Endothelial cell (in vitro differentiated cells): Measurements from ENCODE around the gene SYT2. TPM values are rescaled to one million over a fixed set of nuclear protein-coding genes. Genes with fewer than 3 reads are reported as not detected.

Experiments used
- DNase-seq: peaks from one replicate; pipeline ENCODE4 v3.0.0; 2021; ENCODE audit warnings: low spot score
- H3K27ac Mint-ChIP-seq: one replicate; pipeline ENCODE4 v1.8.0; 2021; ENCODE audit warnings: mixed read lengths, inconsistent platforms; ENCODE audit not compliant: unreplicated experiment
- H3K27me3 Mint-ChIP-seq: one replicate; pipeline ENCODE4 v1.8.0; 2021; ENCODE audit warnings: mild to moderate bottlenecking, moderate library complexity, mixed read lengths, inconsistent platforms; ENCODE audit not compliant: unreplicated experiment
- H3K36me3 Mint-ChIP-seq: one replicate; pipeline ENCODE4 v1.8.0; 2021; ENCODE audit warnings: mild to moderate bottlenecking, low read depth, mixed read lengths, inconsistent platforms; ENCODE audit not compliant: unreplicated experiment
- H3K4me1 Mint-ChIP-seq: one replicate; pipeline ENCODE4 v1.8.0; 2021; ENCODE audit warnings: mild to moderate bottlenecking, mixed read lengths, inconsistent platforms; ENCODE audit not compliant: unreplicated experiment
- H3K4me3 Mint-ChIP-seq: one replicate; pipeline ENCODE4 v1.8.0; 2021; ENCODE audit warnings: mild to moderate bottlenecking, mixed read lengths, inconsistent platforms; ENCODE audit not compliant: unreplicated experiment
- H3K9me3 Mint-ChIP-seq: one replicate; pipeline ENCODE4 v1.8.0; 2021; ENCODE audit warnings: mixed read lengths, inconsistent platforms; ENCODE audit not compliant: unreplicated experiment
- total RNA-seq: library from RNA; stranded (reverse); fragmentation: NEBNext Ultra II Directional; extraction: Animal tissue kit (Norgen Biotek cat#: 25700); gene quantifications from one replicate; pipeline ENCODE4 v1.2.1, GENCODE V29; 2021; ENCODE audit not compliant: unreplicated experiment
- TF ChIP-seq, protein P1 (sequence below): fragments of 200-600 bp; sonication (generic); IDR thresholded peaks from one replicate; pipeline ENCODE4 v1.5.0; 2021; ENCODE audit warnings: antibody characterized with exemption; ENCODE audit not compliant: unreplicated experiment

The SYT2 gene
- total RNA-seq, 1 donor from 2014 or later = 0.33 TPM

DNA sequence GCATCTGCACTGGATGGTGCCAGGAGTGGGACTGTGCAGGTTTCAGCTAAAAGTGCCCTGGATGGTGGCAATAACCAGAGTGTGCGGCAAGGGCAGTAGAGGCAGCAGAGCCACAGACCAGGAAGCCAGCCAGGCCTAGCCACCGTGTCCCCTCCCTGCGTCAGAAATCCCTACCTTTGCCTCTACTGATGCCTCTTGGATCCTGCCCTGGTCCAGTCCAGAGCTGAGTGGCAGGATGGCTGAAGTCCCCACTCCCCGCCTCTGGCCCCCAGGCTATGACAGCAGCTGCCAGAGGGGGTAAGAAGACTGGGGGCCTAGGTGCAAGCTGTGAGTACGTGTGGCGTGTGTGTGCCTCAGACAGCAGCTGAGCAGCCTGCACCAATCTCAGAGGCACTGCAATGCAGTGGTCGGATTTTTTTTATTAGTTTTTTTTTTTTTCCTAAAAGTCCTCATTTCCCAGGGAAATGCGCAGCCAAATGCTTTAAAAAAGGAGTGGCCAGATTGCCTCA is 51.9 kb downstream of the SYT2 start:
- Mint-ChIP-seq H3K4me1 (peaks cover 3% of the 10 kb centered on the region), H3K27me3 (no peaks in the 10 kb centered on the region), H3K36me3 (no peaks in the 10 kb centered on the region), H3K27ac (no peak overlapping the region), H3K9me3 (no peaks in the 10 kb centered on the region), H3K4me3 (no peak overlapping the region)
- TF ChIP-seq, protein P1, sequence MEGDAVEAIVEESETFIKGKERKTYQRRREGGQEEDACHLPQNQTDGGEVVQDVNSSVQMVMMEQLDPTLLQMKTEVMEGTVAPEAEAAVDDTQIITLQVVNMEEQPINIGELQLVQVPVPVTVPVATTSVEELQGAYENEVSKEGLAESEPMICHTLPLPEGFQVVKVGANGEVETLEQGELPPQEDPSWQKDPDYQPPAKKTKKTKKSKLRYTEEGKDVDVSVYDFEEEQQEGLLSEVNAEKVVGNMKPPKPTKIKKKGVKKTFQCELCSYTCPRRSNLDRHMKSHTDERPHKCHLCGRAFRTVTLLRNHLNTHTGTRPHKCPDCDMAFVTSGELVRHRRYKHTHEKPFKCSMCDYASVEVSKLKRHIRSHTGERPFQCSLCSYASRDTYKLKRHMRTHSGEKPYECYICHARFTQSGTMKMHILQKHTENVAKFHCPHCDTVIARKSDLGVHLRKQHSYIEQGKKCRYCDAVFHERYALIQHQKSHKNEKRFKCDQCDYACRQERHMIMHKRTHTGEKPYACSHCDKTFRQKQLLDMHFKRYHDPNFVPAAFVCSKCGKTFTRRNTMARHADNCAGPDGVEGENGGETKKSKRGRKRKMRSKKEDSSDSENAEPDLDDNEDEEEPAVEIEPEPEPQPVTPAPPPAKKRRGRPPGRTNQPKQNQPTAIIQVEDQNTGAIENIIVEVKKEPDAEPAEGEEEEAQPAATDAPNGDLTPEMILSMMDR = no peak
- no peak for DNase-seq

GRCh38 chr1:202656951-202657646 is 53.2 kb downstream of the SYT2 start:
- no peak overlapping the region for H3K4me3 Mint-ChIP-seq
- H3K27ac Mint-ChIP-seq = no peak overlapping the region
- H3K4me1 Mint-ChIP-seq = peaks cover 3% of the 10 kb centered on the region
- H3K9me3 Mint-ChIP-seq = no peaks in the 10 kb centered on the region
- no peaks in the 10 kb centered on the region for H3K36me3 Mint-ChIP-seq
- peaks cover 3% of the 10 kb centered on the region for H3K27me3 Mint-ChIP-seq
- TF ChIP-seq, protein P1 = peak; percentile 19
- DNase-seq = peak; percentile 72

DNA sequence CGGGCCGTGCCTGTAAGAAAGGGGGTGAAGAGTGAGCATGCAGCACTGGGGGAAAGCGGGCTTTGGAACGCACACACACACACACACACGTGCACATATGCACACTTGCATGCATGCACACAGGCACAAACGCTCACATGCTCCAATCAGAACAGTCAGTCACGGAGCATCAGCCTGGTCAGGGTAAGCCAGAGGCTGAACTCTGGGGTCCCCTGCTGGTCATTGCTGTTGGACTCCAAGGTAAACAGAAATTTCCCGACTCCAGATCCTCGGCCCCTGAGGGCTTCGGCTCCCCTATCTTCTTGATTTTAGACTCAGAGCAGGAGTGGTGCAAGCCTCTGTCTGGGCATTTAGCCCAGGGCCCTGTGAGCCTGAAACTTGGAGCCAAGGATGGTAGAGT is 54.2 kb downstream of the SYT2 start:
- no peak overlapping the region for H3K4me3 Mint-ChIP-seq
- TF ChIP-seq, protein P1 = peak; percentile 27
- H3K9me3 Mint-ChIP-seq = no peaks in the 10 kb centered on the region
- peaks cover 3% of the 10 kb centered on the region for H3K27me3 Mint-ChIP-seq
- DNase-seq = peak; percentile 53
- peaks cover 3% of the 10 kb centered on the region for H3K4me1 Mint-ChIP-seq
- H3K36me3 Mint-ChIP-seq = no peaks in the 10 kb centered on the region
- H3K27ac Mint-ChIP-seq = no peak overlapping the region

GRCh38 chr1:202654079-202654478 is 56.2 kb downstream of the SYT2 start:
- Mint-ChIP-seq H3K27ac (no peak overlapping the region), H3K4me1 (peaks cover 3% of the 10 kb centered on the region), H3K9me3 (no peaks in the 10 kb centered on the region), H3K4me3 (no peak overlapping the region), H3K36me3 (no peaks in the 10 kb centered on the region), H3K27me3 (peaks cover 3% of the 10 kb centered on the region)
- DNase-seq = no peak
- TF ChIP-seq, protein P1 = no peak

DNA sequence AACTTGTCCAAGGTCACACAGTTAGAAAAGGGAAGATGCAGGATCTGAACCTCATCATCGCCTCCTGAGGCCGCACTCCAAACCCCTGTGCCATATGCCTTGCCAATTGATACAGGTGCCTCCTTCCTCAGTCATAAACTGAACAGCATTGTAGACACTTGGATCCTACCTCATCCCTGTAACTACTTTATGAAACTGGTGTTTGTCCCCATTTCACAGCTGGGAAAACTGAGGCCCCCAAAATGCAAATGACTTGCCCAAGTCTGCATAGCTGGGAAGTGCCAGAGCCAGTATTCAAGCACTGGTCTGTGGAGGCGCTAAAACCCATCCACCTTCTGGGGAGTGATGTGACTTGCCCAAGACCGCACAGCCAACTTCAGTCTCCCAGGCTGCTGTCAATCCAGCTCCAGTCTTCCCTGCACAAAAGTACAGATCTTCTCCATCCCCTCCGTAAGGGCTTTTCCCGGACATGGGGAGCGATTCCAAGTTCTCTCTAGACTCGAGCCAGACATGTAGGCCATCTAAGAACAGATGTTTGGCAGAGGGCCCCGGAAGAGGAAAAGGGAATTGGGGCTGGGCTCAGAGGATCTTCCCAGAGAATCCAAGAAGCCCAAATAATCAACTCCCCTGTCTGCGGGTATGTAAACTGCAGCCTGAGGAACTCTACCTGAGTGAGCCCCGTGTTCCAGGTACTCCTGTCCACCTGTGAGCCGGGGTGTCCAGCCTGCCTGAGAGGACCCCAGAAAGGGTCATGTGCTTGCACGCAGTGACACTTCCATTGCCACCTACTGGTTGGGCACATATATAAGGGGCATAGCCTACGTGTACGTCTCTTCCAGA is 60.5 kb downstream of the SYT2 start:
- H3K4me1 Mint-ChIP-seq = peaks cover 6% of the 10 kb centered on the region
- DNase-seq = no peak

More for the DNA sequence above, 60.5 kb downstream of the SYT2 start:
- Mint-ChIP-seq H3K9me3 (no peaks in the 10 kb centered on the region), H3K27me3 (peaks cover 12% of the 10 kb centered on the region), H3K4me3 (no peak overlapping the region), H3K36me3 (no peaks in the 10 kb centered on the region), H3K27ac (no peak overlapping the region)
- TF ChIP-seq, protein P1 = no peak
